Activated T-helper 17 cell treated with anti-CD3 and anti-CD28 coated beads, Interleukin-2, amount 50 U/mL, for 72 hours (primary cell): ENCODE results near the gene PCDHB5. TPM values are rescaled to one million over a fixed set of nuclear protein-coding genes. Genes with fewer than 3 reads are reported as not detected.
"Not testable (repeated sequence)": the region's sequence is repeated elsewhere in the genome, so short reads cannot be mapped to it uniquely, and the experiment has no call there.

Source experiments
- ATAC-seq: fragments of 150-1000 bp; cut with Tn5 transposase; replicated peaks from 2 replicates; pipeline ENCODE4 v1.10.0; 2021; ENCODE audit warnings: mild to moderate bottlenecking, moderate library complexity
- H3K27ac Mint-ChIP-seq: one replicate; pipeline ENCODE4 v1.8.0; 2022; ENCODE audit warnings: mixed read lengths
- H3K27me3 Mint-ChIP-seq: one replicate; pipeline ENCODE4 v1.8.0; 2022; ENCODE audit warnings: mixed read lengths
- H3K36me3 Mint-ChIP-seq: one replicate; pipeline ENCODE4 v1.8.0; 2022; ENCODE audit warnings: low read depth, mild to moderate bottlenecking, mixed read lengths
- H3K4me1 Mint-ChIP-seq: one replicate; pipeline ENCODE4 v1.8.0; 2022; ENCODE audit warnings: mixed read lengths
- H3K4me3 Mint-ChIP-seq: one replicate; pipeline ENCODE4 v1.8.0; 2022; ENCODE audit warnings: mild to moderate bottlenecking, mixed read lengths
- H3K9me3 Mint-ChIP-seq: one replicate; pipeline ENCODE4 v1.8.0; 2022; ENCODE audit warnings: mixed read lengths
- total RNA-seq, 2 donors: library from RNA; stranded (reverse); gene quantifications; one replicate each; pipeline ENCODE4 v1.2.3, GENCODE V29; 2022

PCDHB5 gene
- total RNA-seq, 2 donors from 2014 or later, result not detected

DNA sequence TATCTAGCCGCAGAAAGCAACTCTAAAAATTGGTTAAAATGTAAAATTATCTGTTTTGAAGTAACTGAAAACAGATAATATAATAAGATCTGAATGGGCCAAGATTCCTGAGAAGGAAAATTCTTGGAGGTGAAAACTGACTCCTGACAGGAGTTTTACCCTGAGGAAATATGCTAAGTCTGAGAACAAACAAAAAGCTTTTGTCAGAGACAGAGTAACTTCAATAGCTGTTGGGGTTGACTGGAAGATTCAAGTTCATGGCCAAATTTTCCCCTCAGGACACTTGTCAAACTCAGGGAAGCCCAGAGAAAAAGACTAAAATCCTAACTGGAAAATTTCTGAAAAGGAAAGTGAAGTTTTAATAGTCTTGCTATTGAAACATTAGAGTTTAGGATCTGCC, 7.7 kb upstream of the PCDHB5 start:
- H3K4me3 Mint-ChIP-seq, result no peak overlapping the region
- H3K27ac Mint-ChIP-seq, result no peak overlapping the region
- ATAC-seq, result no peak
- peaks cover 2% of the 10 kb centered on the region for H3K9me3 Mint-ChIP-seq
- H3K27me3 Mint-ChIP-seq, result peaks cover 9% of the 10 kb centered on the region
- H3K4me1 Mint-ChIP-seq, result no peaks in the 10 kb centered on the region
- H3K36me3 Mint-ChIP-seq, result no peaks in the 10 kb centered on the region

DNA sequence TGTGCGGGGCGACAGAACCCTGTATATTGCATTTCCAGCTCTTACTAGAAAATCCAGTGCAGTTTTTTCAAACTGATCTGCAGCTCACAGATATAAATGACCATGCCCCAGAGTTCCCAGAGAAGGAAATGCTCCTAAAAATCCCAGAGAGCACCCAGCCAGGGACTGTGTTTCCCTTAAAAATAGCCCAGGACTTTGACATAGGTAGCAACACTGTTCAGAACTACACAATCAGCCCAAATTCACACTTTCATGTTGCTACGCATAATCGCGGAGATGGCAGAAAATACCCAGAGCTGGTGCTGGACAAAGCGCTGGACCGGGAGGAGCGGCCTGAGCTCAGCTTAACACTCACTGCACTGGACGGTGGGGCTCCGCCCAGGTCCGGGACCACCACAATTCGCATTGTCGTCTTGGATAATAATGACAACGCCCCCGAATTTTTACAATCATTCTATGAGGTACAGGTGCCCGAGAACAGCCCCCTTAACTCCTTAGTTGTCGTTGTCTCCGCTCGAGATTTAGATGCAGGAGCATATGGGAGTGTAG, 786 bp downstream of the PCDHB5 start:
- Mint-ChIP-seq H3K4me3 (peak overlapping the region; percentile 57), H3K4me1 (no peaks in the 10 kb centered on the region), H3K9me3 (peaks cover 19% of the 10 kb centered on the region), H3K27me3 (peaks cover 5% of the 10 kb centered on the region), H3K36me3 (no peaks in the 10 kb centered on the region), H3K27ac (no peak overlapping the region)
- ATAC-seq, result no peak

DNA sequence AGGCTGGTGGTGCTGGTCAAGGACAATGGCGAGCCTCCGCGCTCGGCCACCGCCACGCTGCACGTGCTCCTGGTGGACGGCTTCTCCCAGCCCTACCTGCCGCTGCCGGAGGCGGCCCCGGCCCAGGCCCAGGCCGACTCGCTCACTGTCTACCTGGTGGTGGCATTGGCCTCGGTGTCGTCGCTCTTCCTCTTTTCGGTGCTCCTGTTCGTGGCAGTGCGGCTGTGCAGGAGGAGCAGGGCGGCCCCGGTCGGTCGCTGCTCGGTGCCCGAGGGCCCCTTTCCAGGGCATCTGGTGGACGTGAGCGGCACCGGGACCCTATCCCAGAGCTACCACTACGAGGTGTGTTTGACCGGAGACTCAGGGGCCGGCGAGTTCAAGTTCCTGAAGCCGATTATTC, 2.3 kb downstream of the PCDHB5 start:
- not testable (repeated sequence) for H3K36me3 Mint-ChIP-seq
- peaks cover 16% of the 10 kb centered on the region for H3K9me3 Mint-ChIP-seq

DNA sequence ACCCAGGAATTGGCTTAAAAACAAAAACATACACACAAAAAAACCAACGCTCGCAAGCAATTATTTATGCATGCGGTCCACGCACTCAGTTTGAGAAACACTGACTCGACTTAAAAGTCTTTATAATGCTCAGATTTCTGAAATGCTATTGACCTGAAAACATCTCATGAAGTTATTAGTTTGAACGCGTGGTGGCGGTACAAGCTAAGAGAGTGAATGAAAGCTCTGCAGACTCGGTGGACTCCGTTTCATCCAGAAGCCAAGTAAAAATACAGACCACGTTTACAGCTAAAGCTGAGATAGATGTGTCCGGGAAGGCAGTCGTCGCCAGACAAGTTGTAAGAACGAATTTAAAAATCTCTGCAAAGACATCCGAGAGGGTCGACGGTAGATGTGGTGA, 14.8 kb downstream of the PCDHB5 start, which contains the start of gene PCDHB6:
Gene PCDHB6, plus strand, starts transcription at position 246 of the 400 bp plus-strand sequence. CDS start 201 bp downstream, outside the sequence.
- Mint-ChIP-seq H3K27ac (no peak within 1 kb of the TSS), H3K36me3 (no peaks in the 10 kb centered on the region), H3K27me3 (peaks cover 30% of the 10 kb centered on the region), H3K4me1 (no peaks in the 10 kb centered on the region), H3K4me3 (peak within 1 kb of the TSS; percentile 14), H3K9me3 (peaks cover 9% of the 10 kb centered on the region)
- ATAC-seq, result no peak

More for the DNA sequence above, 2.3 kb downstream of the PCDHB5 start:
- ATAC-seq, H3K4me3 Mint-ChIP-seq, H3K27me3 Mint-ChIP-seq, H3K27ac Mint-ChIP-seq, H3K4me1 Mint-ChIP-seq: not testable (repeated sequence)

DNA sequence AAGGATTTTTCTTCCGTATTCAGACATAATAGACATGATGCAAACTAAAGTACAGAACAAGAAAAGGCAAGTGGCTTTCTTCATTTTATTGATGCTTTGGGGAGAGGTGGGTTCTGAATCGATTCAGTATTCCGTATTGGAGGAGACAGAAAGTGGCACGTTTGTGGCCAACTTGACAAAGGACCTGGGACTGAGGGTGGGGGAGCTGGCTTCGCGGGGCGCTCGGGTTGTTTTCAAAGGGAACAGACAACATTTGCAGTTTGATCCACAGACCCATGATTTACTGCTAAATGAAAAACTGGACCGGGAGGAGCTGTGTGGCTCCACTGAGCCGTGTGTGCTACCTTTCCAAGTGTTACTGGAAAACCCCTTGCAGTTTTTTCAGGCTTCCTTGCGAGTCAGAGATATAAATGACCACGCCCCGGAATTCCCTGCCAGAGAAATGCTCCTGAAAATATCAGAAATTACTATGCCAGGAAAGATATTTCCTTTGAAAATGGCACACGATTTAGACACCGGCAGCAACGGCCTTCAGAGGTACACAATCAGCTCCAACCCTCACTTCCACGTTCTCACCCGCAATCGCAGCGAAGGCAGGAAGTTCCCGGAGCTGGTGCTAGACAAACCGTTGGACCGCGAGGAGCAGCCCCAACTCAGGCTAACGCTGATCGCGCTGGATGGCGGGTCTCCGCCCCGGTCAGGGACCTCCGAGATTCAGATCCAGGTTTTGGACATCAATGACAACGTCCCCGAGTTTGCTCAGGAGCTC, 15.4 kb downstream of the PCDHB5 start:
- Mint-ChIP-seq H3K4me1 (no peaks in the 10 kb centered on the region), H3K27me3 (peaks cover 27% of the 10 kb centered on the region), H3K27ac (no peak overlapping the region), H3K36me3 (no peaks in the 10 kb centered on the region), H3K4me3 (peak overlapping the region; percentile 14), H3K9me3 (peaks cover 9% of the 10 kb centered on the region)
- ATAC-seq, result no peak

DNA sequence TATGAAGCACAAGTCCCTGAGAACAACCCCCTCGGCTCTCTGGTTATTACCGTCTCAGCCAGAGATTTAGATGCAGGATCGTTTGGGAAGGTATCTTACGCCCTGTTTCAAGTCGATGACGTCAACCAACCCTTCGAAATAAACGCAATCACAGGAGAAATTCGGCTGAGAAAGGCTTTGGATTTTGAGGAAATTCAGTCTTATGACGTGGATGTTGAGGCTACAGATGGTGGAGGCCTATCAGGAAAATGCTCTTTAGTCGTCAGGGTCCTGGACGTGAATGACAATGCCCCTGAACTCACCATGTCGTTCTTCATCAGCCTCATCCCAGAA, 16.0 kb downstream of the PCDHB5 start:
- ATAC-seq, result no peak
- Mint-ChIP-seq H3K9me3 (peaks cover 9% of the 10 kb centered on the region), H3K27ac (no peak overlapping the region), H3K4me1 (no peaks in the 10 kb centered on the region), H3K4me3 (no peak overlapping the region), H3K27me3 (peaks cover 31% of the 10 kb centered on the region), H3K36me3 (no peaks in the 10 kb centered on the region)

DNA sequence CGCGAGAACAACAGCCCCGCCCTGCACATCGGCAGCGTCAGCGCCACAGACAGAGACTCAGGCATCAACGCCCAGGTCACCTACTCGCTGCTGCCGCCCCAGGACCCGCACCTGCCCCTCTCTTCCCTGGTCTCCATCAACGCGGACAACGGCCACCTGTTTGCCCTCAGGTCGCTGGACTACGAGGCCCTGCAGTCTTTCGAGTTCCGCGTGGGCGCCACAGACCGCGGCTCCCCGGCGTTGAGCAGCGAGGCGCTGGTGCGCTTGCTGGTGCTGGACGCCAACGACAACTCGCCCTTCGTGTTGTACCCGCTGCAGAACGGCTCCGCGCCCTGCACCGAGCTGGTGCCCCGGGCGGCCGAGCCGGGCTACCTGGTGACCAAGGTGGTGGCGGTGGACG, 16.6 kb downstream of the PCDHB5 start:
- not testable (repeated sequence) for H3K4me1 Mint-ChIP-seq, H3K27ac Mint-ChIP-seq, ATAC-seq, H3K4me3 Mint-ChIP-seq, H3K36me3 Mint-ChIP-seq, H3K9me3 Mint-ChIP-seq
- peaks cover 35% of the 10 kb centered on the region for H3K27me3 Mint-ChIP-seq

DNA sequence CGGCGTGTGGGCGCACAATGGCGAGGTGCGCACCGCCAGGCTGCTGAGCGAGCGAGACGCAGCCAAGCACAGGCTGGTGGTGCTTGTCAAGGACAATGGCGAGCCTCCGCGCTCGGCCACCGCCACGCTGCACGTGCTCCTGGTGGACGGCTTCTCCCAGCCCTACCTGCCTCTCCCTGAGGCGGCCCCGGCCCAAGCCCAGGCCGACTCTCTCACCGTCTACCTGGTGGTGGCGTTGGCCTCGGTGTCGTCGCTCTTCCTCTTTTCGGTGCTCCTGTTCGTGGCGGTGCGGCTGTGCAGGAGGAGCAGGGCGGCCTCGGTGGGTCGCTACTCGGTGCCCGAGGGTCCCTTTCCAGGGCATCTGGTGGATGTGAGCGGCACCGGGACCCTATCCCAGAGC, 17.1 kb downstream of the PCDHB5 start:
- not testable (repeated sequence) for ATAC-seq, H3K36me3 Mint-ChIP-seq, H3K27ac Mint-ChIP-seq, H3K9me3 Mint-ChIP-seq, H3K4me1 Mint-ChIP-seq, H3K4me3 Mint-ChIP-seq
- peaks cover 38% of the 10 kb centered on the region for H3K27me3 Mint-ChIP-seq

DNA sequence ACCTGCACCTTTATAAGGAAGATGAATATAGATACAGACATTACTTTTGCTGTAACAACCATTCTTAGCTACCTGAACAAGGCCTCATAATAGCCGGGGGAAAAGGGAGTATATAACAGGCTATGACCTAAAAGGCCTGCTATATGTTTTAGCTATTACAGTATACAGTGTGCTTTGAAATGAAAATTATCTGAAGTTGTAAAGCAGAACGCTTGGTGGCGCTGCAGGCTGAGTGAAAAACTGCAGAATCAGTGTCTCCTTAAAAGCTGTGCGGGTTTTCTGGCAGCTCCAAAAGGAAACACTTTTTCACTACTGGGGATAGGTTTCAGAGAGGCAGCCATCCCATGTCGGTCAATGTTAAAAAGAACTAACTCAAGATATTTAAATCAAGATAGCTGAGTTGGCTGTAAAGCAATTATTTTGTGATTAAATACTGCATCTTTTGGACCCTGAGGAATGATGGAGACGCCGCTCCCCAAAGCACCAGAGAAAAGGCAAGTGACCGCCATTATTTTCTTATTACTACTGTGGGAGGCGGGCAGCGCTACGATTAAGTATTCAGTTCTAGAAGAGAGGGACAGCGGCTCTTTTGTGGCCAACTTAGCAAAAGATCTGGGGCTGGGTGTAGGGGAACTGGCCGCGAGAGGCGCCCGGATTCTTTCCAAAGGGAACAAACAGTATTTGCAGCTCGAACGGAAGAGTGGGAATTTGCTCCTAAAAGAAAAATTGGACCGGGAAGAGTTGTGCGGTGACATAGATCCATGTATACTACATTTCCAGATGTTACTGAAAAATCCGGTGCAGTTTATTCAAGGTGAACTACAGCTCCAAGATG, 20.8 kb downstream of the PCDHB5 start:
- Mint-ChIP-seq H3K9me3 (peaks cover 7% of the 10 kb centered on the region), H3K27me3 (peaks cover 41% of the 10 kb centered on the region), H3K4me3 (no peak overlapping the region), H3K27ac (no peak overlapping the region), H3K4me1 (no peaks in the 10 kb centered on the region), H3K36me3 (no peaks in the 10 kb centered on the region)
- no peak for ATAC-seq

DNA sequence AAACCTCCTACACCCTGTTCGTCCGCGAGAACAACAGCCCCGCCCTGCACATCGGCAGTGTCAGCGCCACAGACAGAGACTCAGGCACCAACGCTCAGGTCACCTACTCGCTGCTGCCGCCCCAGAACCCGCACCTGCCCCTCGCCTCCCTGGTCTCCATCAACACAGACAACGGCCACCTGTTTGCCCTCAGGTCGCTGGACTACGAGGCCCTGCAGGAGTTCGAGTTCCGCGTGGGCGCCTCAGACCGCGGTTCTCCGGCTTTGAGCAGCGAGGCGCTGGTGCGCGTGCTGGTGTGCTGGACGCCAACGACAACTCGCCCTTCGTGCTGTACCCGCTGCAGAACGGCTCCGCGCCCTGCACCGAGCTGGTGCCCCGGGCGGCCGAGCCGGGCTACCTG, 22.4 kb downstream of the PCDHB5 start:
- not testable (repeated sequence) for ATAC-seq, H3K27ac Mint-ChIP-seq, H3K4me3 Mint-ChIP-seq, H3K36me3 Mint-ChIP-seq, H3K4me1 Mint-ChIP-seq, H3K9me3 Mint-ChIP-seq
- H3K27me3 Mint-ChIP-seq, result peaks cover 40% of the 10 kb centered on the region

DNA sequence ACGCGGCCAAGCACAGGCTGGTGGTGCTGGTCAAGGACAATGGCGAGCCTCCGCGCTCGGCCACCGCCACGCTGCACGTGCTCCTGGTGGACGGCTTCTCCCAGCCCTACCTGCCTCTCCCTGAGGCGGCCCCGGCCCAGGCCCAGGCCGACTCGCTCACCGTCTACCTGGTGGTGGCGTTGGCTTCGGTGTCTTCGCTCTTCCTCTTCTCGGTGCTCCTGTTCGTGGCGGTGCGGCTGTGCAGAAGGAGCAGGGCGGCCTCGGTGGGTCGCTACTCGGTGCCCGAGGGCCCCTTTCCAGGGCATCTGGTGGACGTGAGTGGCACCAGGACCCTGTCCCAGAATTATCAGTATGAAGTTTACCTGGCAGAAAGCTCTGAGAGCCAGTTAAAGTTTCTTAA, 22.9 kb downstream of the PCDHB5 start:
- ATAC-seq, H3K4me3 Mint-ChIP-seq, H3K27ac Mint-ChIP-seq, H3K9me3 Mint-ChIP-seq, H3K36me3 Mint-ChIP-seq, H3K4me1 Mint-ChIP-seq: not testable (repeated sequence)
- peaks cover 37% of the 10 kb centered on the region for H3K27me3 Mint-ChIP-seq

DNA sequence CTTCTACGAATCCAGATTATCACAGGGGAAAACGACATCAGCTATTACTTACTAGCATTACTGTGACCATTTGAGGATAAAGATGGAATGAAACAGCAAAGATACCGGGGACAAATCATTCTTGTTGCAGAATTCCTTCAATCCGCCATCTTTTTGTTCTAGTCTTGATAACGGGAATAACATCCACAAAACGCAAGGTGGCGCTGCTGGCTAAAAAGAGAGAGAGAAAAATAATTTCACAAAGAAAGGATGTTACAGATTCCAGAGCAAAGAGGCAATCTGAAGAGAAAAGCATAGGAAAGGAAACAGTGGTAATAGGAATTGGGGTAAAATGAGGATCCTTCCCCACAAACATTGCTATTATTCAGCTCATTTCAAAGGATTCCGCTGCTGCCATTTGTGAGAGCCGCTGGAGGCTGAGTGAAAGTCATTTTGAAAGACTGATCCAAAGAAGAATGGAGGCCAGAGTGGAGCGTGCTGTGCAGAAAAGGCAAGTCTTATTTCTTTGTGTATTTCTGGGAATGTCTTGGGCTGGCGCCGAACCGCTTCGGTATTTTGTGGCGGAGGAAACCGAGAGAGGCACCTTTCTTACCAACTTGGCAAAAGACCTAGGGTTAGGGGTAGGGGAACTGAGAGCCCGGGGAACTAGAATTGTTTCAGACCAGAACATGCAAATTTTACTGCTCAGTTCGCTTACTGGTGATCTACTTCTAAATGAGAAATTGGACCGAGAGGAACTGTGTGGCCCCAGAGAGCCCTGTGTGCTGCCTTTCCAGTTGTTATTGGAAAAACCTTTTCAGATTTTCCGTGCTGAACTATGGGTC, 37.6 kb downstream of the PCDHB5 start, which contains the start of gene PCDHB7:
Gene PCDHB7, plus strand, starts transcription at position 264 of the 824 bp plus-strand sequence. Its CDS starts 192 bp downstream, at position 456.
- no peak for ATAC-seq
- Mint-ChIP-seq H3K27me3 (peaks cover 31% of the 10 kb centered on the region), H3K27ac (no peak within 1 kb of the TSS), H3K4me1 (peaks cover 6% of the 10 kb centered on the region), H3K36me3 (no peaks in the 10 kb centered on the region), H3K4me3 (no peak within 1 kb of the TSS), H3K9me3 (peaks cover 3% of the 10 kb centered on the region)

DNA sequence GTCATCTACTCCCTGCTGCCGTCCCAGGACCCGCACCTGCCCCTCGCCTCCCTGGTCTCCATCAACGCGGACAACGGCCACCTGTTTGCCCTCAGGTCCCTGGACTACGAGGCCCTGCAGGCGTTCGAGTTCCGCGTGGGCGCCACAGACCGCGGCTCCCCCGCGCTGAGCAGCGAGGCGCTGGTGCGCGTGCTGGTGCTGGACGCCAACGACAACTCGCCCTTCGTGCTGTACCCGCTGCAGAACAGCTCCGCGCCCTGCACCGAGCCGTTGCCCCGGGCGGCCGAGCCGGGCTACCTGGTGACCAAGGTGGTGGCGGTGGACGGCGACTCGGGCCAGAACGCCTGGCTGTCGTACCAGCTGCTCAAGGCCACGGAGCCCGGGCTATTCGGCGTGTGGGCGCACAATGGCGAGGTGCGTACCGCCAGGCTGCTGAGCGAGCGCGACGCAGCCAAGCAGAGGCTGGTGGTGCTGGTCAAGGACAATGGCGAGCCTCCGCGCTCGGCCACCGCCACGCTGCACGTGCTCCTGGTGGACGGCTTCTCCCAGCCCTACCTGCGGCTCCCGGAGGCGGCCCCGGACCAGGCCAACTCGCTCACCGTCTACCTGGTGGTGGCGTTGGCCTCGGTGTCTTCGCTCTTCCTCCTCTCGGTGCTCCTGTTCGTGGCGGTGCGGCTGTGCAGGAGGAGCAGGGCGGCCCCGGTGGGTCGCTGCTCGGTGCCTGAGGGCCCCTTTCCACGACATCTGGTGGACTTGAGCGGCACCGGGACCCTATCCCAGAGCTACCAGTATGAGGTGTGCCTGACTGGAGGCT, 39.5 kb downstream of the PCDHB5 start:
- not testable (repeated sequence) for H3K27ac Mint-ChIP-seq, H3K36me3 Mint-ChIP-seq, H3K4me1 Mint-ChIP-seq, ATAC-seq, H3K4me3 Mint-ChIP-seq, H3K9me3 Mint-ChIP-seq
- peaks cover 20% of the 10 kb centered on the region for H3K27me3 Mint-ChIP-seq
